ENCODE measurements around the gene MCL1. TPM values are rescaled to one million over a fixed set of nuclear protein-coding genes. Genes with fewer than 3 reads are reported as not detected.

MCL1 gene
- polyA plus RNA-seq, 3 donors, result 165 to 212 (median 189) TPM

DNA sequence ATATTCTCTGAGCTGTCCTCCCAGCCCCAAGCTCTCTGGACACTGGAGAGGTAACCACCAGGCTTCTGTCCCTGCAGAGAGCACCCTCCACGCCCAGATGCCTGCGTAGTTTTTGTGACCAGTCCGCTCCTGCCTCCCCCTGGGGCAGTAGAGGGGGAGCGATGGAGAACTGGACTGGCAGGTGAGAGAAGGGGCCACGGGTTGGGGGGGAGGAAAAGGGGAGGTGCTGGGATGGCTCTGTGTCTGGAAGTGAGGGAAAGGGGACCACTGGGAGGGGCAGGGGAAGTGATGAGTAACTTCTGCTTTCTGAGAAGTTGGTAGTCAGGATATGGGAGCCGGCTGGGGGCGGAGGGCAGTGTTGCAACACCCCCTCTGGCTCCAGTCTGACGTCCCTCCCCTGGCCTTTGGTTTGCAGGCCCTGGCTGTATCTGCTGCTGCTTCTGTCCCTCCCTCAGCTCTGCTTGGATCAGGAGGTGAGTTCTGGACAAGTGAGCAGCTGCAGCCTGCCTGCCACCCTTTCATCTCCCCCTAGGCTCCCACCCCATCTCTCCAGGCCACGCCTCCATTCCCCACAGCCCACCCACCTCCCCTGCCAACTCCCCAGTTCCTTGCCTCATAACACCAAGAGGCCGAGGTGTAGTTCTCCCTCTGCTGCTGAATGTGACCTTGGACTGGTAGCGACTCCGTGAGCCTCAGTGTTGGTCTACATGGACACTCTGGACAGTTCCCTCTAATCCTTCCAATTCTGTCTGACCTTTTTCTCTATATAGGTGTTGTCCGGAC lies 27.1 kb downstream of the MCL1 start:
- peak in 3 of 11 donors; percentile 66 to 78 (median 73) for DNase-seq (ENCODE audit: extremely low read depth in 1 of 11, low read depth in 9 of 11, low spot score in 4 of 11)

GRCh38 chr1:150551784-150552127 lies 27.7 kb downstream of the MCL1 start:
- DNase-seq (ENCODE audit: extremely low read depth in 1 of 11, low read depth in 9 of 11, low spot score in 4 of 11), result no peak

- DNase-seq (ENCODE audit: extremely low read depth in 1 of 11, low read depth in 9 of 11, low spot score in 4 of 11), result no peak
These were observed 28.2 kb downstream of the MCL1 start for GRCh38 chr1:150551051-150551783.

- DNase-seq (ENCODE audit: extremely low read depth in 1 of 11, low read depth in 9 of 11, low spot score in 4 of 11), result no peak
These were observed 29.0 kb downstream of the MCL1 start for GRCh38 chr1:150550222-150551050.

DNA sequence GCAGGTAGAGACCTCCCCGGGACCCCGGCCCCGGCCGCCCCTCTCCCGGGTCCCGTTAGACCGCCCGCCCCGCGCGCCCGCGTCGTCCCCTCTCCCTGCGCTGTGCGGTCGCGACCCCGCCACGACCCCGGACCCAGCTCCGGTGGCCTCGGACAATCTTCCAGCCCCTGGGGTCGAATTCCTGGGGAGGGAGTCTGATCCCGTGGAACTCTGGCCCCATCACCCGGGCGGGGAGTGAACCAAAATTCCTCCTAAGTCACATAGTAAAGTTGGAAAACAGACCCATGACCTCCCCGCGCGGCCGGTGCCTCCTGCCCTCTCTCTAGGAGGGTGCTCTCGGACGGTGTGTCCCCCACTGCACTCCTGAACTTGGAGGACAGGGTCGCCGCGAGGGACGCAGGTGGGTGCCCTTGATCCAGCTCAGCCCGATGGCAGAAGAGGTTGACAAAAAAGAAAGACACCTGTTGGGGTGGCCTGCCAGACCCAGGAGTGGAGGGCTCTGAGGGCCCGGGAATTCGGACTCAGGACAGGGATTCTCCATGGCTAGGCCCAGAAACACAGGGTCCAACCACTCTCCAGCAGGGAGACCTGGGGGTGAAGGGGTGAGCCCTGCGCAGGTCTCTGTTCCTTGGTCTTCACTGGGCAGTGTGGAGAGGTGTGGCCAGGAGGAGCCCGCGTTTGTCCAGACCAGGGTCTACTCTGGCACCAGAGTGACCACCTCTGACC lies 29.8 kb downstream of the MCL1 start:
- DNase-seq (ENCODE audit: extremely low read depth in 1 of 11, low read depth in 9 of 11, low spot score in 4 of 11), result no peak

- no peak for DNase-seq (ENCODE audit: extremely low read depth in 1 of 11, low read depth in 9 of 11, low spot score in 4 of 11)
These were observed 30.5 kb downstream of the MCL1 start, which contains the start of gene ADAMTSL4 for GRCh38 chr1:150548632-150549495. TSS of gene ADAMTSL4 (plus strand) at chr1:150549408. CDS start at chr1:150552289, 2,881 bp downstream.

- DNase-seq (ENCODE audit: extremely low read depth in 1 of 11, low read depth in 9 of 11, low spot score in 4 of 11), result no peak
These were observed 31.1 kb downstream of the MCL1 start for GRCh38 chr1:150548324-150548631.

DNA sequence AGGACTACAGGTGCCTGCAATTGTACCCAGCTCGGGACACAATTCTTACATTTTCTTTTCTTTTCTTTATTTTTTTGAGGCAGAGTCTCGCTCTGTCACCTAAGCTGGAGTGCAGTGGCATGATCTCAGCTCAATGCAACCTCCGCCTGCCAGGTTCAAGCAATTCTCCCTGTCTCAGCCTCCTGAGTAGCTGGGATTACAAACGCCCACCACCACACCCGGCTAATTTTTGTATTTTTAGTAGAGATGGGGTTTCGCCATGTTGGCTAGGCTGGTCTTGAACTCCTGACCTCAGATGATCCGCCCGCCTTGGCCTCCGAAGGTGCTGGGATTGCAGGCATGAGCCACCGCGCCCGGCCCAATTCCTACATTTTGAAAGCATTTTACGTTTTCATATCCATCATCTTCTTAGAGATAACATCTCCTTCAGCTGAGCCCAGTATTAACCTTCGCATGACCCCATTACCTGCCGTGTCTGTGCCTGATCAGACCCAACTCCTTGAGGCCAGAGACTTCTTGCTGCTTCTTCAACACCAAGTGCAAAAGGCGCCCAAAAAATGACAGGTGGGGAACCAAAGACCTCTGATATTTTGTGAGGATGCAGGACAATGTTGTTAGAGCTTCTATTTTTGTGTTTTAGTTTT lies 33.0 kb downstream of the MCL1 start:
- no peak for DNase-seq (ENCODE audit: extremely low read depth in 1 of 11, low read depth in 9 of 11, low spot score in 4 of 11)

GRCh38 chr1:150545486-150546032 lies 33.9 kb downstream of the MCL1 start:
- DNase-seq (ENCODE audit: extremely low read depth in 1 of 11, low read depth in 9 of 11, low spot score in 4 of 11), result no peak

GRCh38 chr1:150544204-150544603 lies 35.2 kb downstream of the MCL1 start:
- no peak for DNase-seq (ENCODE audit: extremely low read depth in 1 of 11, low read depth in 9 of 11, low spot score in 4 of 11)

DNA sequence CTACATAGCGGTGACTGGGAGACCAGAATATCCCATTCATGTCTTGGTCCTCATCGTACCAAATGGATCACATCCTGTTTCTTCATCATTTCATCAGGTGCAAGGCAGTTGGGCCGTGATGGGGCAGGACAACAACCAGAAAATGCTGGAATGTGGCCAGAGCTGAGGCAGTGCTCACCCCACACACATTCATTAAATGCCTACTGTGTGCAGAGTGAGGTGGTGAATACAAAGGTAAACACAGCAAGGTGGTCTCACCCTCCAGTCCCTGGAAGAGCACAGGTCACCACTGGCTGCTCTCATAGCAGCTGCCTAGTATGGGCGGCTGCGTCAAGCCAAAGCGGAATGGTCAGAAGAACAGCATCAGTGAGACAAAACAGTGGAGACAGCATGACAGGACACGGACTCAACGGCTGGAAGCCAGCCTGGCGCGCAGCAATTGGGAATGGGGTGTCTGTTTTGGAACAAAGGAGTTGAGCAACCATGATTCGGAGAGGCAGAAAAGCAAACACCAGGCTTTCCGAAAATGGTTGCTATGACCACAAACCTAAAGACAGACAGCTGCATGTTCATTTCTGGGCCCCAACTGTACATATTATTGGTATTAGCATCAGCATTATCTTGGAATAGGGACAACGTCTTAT lies 35.8 kb downstream of the MCL1 start:
- no peak for DNase-seq (ENCODE audit: extremely low read depth in 1 of 11, low read depth in 9 of 11, low spot score in 4 of 11)

GRCh38 chr1:150537732-150538684 lies 41.4 kb downstream of the MCL1 start:
- no peak for DNase-seq (ENCODE audit: extremely low read depth in 1 of 11, low read depth in 9 of 11, low spot score in 4 of 11)

DNA sequence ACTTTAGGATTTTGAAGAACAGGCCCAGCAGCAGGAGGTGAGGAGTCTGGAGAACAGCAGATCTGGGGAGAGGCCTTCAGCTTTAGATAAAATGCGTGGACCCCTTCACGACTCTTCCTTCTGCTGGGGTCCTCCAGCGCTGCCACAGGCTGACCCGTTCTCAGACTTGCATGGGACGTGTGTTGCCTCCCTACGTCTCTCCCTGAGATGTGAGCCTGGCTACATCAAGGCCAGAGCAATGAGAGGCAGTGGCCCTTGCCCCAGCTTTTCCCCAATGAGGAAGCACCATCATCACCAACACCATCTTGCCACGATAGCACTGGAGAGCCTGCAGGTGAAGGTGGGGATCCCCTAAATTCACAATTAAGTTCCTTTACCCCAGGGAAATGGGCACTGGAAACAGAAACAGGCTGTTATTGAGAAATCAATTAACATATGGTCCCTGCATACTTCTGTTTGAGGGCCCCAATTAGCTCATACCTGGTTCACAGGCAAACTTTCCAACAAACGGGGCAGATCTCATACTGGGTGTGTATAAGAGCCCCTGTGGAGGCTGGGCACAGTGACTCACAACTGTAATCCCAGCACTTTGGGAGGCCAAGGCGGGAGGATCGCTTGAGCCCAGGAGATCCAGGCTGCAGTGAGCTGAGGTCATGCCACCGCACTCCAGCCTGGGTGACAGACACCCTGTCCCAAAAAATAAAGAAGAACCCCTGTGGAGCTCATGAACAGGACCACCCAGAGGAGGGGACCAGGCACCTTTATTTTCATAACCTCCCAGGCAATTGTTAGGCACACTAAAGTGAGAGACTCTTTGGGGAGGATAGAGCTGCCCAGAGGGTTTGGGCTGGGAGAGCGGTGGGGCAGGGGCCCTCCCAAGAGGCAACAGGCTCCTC lies 42.3 kb downstream of the MCL1 start:
- DNase-seq (ENCODE audit: extremely low read depth in 1 of 11, low read depth in 9 of 11, low spot score in 4 of 11), result no peak

DNA sequence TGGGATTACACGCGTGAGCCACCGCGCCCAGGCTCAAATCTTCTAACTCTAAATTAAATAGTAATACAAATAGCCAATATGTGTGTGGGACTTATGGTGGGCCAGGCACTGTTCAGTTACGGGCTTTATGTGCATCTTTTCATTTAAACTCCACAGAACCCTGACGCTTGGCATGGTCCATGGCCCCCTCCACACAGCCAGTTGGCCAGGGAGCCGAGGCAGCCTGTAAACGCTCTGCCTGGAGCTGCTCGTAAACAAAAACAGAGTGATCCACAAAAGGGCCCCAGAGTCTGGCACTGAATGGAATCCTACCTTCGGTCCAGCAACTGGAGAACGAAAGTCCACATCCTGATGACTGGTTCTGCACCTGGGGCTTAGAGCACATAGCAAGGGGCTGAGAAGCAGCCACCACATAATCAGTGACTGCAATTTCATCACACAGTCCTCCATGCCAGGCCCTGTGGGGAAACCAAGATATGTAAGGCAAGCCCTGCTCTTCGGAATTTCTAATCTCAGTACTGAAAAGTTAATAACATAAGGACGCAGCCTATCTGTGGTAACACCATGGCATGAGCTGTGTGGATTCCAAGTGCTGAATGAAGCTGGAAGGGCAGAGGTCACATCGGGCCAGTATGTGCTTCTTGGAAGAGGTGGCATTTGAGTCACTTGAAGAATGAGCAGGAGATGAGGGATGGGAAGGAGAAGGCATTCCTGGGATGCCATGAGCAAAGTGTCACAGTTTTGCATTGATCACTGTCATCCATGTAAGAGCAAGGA lies 43.7 kb downstream of the MCL1 start:
- no peak for DNase-seq (ENCODE audit: extremely low read depth in 1 of 11, low read depth in 9 of 11, low spot score in 4 of 11)
